HG02852 (cell line): ENCODE results near the gene TDRKH.
A peak's percentile ranks its signal among the peaks of the same experiment; 100 is the strongest.
"Not testable (repeated sequence)": the region's sequence is repeated elsewhere in the genome, so short reads cannot be mapped to it uniquely, and the experiment has no call there.

Experiments used
- ATAC-seq: cut with Tn5 transposase; IDR thresholded peaks from one replicate; pipeline ENCODE4 v1.9.1; 2021; ENCODE audit warnings: mild to moderate bottlenecking, moderate library complexity; ENCODE audit not compliant: unreplicated experiment

TDRKH gene

GRCh38 chr1:151768351-151769066, 21.8 kb downstream of the TDRKH start:
- not testable (repeated sequence) for ATAC-seq

DNA sequence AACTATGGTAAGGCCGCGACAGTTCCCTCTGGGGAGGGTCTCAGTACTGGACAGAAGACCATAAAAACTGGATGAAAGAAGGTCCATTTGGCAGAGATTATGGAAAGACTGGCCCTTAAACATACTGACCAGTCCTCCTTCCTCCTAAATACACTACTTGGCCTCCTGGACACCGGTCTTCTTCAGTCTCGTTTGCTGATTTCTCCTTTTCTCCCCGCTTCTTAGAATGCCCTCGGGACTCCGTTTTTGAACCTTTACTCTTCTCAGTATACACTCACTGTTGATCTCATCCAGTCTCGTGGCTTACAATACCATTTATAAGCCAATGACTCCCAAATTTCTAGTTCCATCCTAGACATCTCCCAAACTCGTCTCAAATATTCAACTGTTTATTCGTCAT, 26.3 kb downstream of the TDRKH start:
- ATAC-seq: no peak

- ATAC-seq: peak; percentile 94
Measured at GRCh38 chr1:151762941-151763921, 27.1 kb downstream of the TDRKH start, which contains the start of gene MRPL9. MRPL9 (minus strand) TSS chr1:151763496; CDS start chr1:151763479, 17 bp downstream.

DNA sequence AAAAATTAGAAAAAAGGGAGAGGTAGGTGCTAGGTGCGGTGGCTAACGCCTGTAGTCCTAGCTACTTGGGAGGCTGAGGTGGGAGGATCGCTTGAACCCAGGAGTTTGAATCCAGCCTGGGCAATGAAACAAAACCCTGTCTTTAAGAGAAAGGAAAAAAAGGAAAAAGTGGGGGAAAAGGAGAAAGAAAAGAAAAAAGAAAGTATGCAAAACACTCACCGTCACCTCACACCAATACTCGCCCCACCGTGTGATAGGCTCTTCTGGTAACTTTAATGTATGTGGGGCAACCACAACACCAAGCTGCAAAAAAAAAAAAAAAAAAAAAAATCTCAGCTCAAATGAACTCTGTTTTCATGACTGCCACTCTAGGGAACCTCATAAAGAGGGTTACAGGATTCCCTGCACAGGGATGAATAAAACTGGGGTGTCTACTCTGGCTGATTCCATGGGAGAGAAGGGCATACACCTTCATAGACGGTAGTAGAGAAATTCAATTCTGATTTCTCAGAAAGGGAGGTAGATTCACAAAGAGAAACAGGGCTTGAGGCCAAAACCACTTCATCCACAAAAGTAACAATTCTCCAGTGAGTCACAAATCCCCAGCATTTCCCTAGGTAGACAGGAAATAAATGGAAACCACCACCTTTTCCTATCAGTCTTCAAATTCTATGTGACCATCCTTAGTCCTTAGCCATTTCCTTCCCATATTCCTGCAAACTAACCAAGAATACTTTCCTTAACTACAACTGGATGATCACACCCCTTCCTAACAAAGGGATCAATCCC, 29.5 kb downstream of the TDRKH start:
- ATAC-seq: no peak

DNA sequence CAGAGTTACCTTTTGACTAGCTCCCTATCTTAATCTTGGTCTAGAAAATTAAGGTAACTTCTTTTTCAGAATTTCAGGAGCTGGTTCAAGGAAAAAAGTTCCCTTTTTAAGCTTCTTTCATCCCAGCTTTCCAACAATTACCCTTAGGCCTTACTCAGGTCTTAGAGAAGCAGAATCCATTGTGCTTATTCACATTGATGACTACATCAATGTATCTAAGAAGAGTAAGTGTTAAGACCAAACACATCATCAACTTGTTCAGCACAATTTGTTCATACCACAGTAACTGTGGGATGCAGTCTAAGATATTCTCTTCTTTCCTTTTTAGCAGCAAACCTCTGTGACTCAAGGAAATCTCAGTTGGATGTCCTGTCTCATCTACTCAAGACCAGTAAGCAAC, 31.1 kb downstream of the TDRKH start:
- no peak for ATAC-seq

- ATAC-seq: no peak
Measured at GRCh38 chr1:151756291-151756690, 34.0 kb downstream of the TDRKH start.

GRCh38 chr1:151741516-151741915, 48.8 kb downstream of the TDRKH start:
- ATAC-seq: no peak

GRCh38 chr1:151739590-151740355, 50.5 kb downstream of the TDRKH start:
- ATAC-seq: no peak

GRCh38 chr1:151737479-151737878, 52.8 kb downstream of the TDRKH start:
- ATAC-seq: no peak

DNA sequence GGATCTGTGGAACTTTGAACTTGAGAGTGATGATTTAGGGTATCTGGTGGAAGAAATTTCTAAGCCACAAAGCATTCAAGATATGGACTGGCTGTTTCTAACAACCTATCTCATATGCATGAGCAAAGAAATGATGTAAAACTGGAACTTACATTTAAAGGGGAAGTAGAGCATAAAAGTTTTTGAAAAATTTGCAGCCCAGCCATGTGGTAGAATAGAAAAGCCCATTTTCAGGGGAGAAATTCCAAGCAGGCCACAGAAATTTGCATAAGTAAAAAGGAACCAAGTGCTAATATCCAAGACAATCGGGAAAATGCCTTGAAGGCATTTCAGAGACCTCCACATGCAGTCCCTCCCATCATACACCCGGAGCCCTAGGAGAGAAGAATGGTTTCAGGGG, 53.3 kb downstream of the TDRKH start:
- ATAC-seq: no peak

GRCh38 chr1:151733995-151734394, 56.3 kb downstream of the TDRKH start:
- not testable (repeated sequence) for ATAC-seq

- ATAC-seq: no peak
Measured at GRCh38 chr1:151733126-151733525, 57.2 kb downstream of the TDRKH start.

DNA sequence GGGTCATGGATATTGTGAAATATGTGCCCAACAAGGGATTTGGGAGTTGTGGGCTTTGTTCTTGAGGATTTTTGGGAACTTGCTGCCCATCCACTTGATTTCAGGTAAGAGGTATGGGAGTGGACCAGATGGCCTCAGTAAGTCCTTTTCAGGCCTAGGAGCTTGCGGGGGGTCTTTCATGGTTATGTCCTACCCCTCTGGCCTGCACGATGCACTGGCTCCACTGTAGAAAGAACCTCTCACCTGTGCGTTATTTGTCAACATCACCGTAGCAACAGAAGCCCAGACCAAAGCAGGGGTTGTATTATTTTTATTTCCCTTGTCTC, 60.4 kb downstream of the TDRKH start:
- no peak for ATAC-seq

- ATAC-seq: no peak
Measured at GRCh38 chr1:151729157-151729965, 60.9 kb downstream of the TDRKH start.

DNA sequence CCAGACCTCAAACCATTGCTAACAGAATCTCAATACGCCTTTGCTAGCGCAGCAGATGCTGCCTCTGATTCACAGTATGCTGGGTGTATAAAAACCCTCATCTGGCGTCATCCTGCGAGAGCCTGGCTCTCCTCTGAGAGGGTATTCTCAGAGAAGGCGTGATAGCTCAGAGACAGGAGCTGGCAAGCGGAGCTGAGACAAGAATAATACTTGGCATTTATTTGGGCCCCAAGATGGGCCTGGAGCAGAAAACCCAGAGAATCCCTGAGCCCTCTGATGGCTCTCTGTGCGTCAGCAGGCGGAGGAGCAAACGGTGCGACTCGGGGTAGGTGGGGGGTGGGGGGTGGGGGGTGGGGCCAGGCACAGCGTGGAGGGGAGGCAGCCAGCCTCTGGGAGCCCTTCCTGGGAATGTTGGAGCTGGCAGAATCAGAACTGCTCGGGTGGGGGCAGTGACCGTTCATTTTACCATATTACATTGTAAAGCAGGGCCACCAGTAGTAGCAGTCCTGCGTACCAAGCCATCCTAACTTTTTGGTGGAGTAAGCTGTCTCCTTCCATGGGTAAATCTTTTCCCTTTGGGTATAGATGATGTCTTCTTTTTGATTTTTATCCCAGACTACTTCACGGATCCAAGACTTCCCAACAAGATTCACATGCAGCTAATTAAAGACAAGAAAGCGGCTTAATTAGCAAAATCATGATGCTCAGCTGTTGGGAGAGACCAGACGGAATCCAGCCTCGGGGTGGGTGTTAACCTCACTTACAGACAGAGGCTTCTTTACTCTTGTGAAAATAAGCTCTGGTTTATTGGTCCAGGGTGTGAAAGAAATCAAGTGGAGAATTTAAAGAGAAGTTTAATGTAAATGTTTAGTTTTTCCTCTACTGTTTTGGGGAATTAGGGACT, 61.9 kb downstream of the TDRKH start:
- no peak for ATAC-seq

DNA sequence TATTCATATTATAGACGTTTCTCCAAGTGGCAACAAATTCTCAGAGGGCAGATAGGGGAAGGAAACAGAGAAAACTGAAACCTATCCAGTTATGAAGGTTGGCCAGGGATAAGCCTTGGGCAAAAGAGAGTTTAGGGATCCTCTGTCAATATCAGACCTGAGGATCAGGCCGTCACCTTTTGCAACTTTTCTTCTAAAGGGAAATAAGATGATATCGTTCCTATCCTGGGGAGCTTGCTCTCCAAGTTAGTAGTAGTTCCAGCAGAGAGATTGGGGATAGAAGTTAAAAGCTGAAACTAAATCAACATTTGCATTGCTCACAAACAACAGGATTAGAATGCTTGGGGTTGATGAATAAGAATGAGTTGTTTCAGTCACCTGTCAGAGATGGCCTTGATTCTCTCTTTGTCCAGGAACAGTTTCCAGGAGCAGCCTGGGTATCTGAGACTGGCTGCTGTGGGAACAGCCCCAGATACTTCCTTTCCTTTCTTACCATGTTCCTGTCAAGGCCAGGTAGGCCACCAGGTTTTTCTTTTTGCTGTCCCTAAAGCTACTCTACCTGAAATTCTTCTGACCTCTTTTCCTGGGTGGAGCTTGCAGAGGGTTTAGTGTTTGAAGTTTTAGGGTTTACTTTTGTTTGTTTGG, 66.5 kb downstream of the TDRKH start:
- ATAC-seq: no peak
